ENCODE data around the gene PPP1R1C.
"Not testable (repeated sequence)": the region's sequence is repeated elsewhere in the genome, so short reads cannot be mapped to it uniquely, and the experiment has no call there.

PPP1R1C gene

GRCh38 chr2:181985632-181986205, at the start of gene PPP1R1C:
TSS of gene PPP1R1C (plus strand) at chr2:181985853. CDS start at chr2:181986111, 258 bp downstream.
- DNase-seq: no peak

- no peak for DNase-seq
These were observed 48.2 kb upstream of the PPP1R1C start for GRCh38 chr2:181937473-181937872.

GRCh38 chr2:181943411-181944124, 42.1 kb upstream of the PPP1R1C start:
- no peak for DNase-seq

GRCh38 chr2:181944164-181944913, 41.3 kb upstream of the PPP1R1C start:
- DNase-seq: no peak

GRCh38 chr2:181944914-181945291, 40.8 kb upstream of the PPP1R1C start:
- no peak for DNase-seq

GRCh38 chr2:181946444-181947127, 39.1 kb upstream of the PPP1R1C start:
- DNase-seq: no peak

GRCh38 chr2:181947273-181947672, 38.4 kb upstream of the PPP1R1C start:
- no peak for DNase-seq

GRCh38 chr2:181948227-181948626, 37.4 kb upstream of the PPP1R1C start:
- DNase-seq: no peak

GRCh38 chr2:181949047-181949446, 36.6 kb upstream of the PPP1R1C start:
- no peak for DNase-seq

- DNase-seq: no peak
These were observed 33.0 kb upstream of the PPP1R1C start for GRCh38 chr2:181952404-181953226.

- peak; percentile 66 to 72 for DNase-seq
These were observed 31.6 kb upstream of the PPP1R1C start for GRCh38 chr2:181953881-181954537.

- DNase-seq: no peak
These were observed 31.1 kb upstream of the PPP1R1C start for GRCh38 chr2:181954538-181954883.

GRCh38 chr2:181955010-181955409, 30.6 kb upstream of the PPP1R1C start:
- no peak for DNase-seq

GRCh38 chr2:181955866-181956265, 29.8 kb upstream of the PPP1R1C start:
- DNase-seq: not testable (repeated sequence)

- DNase-seq: no peak
These were observed 28.0 kb upstream of the PPP1R1C start for GRCh38 chr2:181957668-181958067.

GRCh38 chr2:181958726-181959125, 26.9 kb upstream of the PPP1R1C start:
- no peak for DNase-seq

- DNase-seq: no peak
These were observed 26.1 kb upstream of the PPP1R1C start for GRCh38 chr2:181959508-181959907.

- not testable (repeated sequence) for DNase-seq
These were observed 24.5 kb upstream of the PPP1R1C start for GRCh38 chr2:181961167-181961566.

GRCh38 chr2:181962142-181962541, 23.5 kb upstream of the PPP1R1C start:
- no peak for DNase-seq

- DNase-seq: no peak
These were observed 15.4 kb upstream of the PPP1R1C start for GRCh38 chr2:181970160-181970794.

- DNase-seq: no peak
These were observed 14.6 kb upstream of the PPP1R1C start for GRCh38 chr2:181971032-181971431.
